Heart left ventricle (tissue), 16 donors: Measurements from ENCODE around the gene SLC25A11. TPM values are rescaled to one million over a fixed set of nuclear protein-coding genes. Genes with fewer than 3 reads are reported as not detected.
A peak's percentile ranks its signal among the peaks of the same experiment; 100 is the strongest.

ENCODE experiments used
- ATAC-seq, 4 donors: fragments of 200-7000 bp; cut with Tn5 transposase; one replicate each; pipeline ENCODE4 v1.9.1; 2020 to 2022; ENCODE audit warnings: moderate library complexity in 4 of 4, mild to moderate bottlenecking in 3 of 4, moderate number of reproducible peaks in 1 of 4
- DNase-seq, 5 donors: peaks; one replicate each; pipeline ENCODE4 v3.0.0-alpha.2; 2020
- H3K27ac ChIP-seq, 12 donors: fragments of 200-600 bp; sonication (generic) in 4 of 12; one replicate each; pipeline versions ENCODE4 v1.5.0 to v1.8.0; 2016 to 2022; ENCODE audit warnings: mild to moderate bottlenecking in 2 of 12
- H3K27me3 ChIP-seq, 9 donors: fragments of 200-600 bp; sonication (generic) in 2 of 9; one replicate each; pipeline versions ENCODE4 v1.5.1 to v1.8.0; 2016 to 2022; ENCODE audit warnings: mild to moderate bottlenecking in 3 of 9
- H3K36me3 ChIP-seq, 9 donors: fragments of 200-600 bp; sonication (generic) in 2 of 9; one replicate each; pipeline versions ENCODE4 v1.5.0 to v1.8.0; 2018 to 2022; ENCODE audit warnings: mild to moderate bottlenecking in 2 of 9
- H3K4me1 ChIP-seq, 12 donors: fragments of 200-600 bp; sonication (generic) in 4 of 12; one replicate each; pipeline versions ENCODE4 v1.5.0 to v1.8.0; 2016 to 2022; ENCODE audit warnings: mild to moderate bottlenecking in 3 of 12
- H3K4me3 ChIP-seq, 12 donors: fragments of 200-600 bp; sonication (generic) in 4 of 12; one replicate each; pipeline versions ENCODE4 v1.5.0 to v1.8.0; 2017 to 2022; ENCODE audit warnings: mild to moderate bottlenecking in 9 of 12, moderate library complexity in 4 of 12
- H3K9me3 ChIP-seq, 12 donors: fragments of 200-600 bp; sonication (generic) in 4 of 12; one replicate each; pipeline versions ENCODE4 v1.5.0 to v1.8.0; 2016 to 2022; ENCODE audit warnings: mild to moderate bottlenecking in 1 of 12
- POLR2A ChIP-seq, 2 donors: fragments of 450-650 bp; IDR thresholded peaks; one replicate each; pipeline ENCODE4 v1.6.1; 2017; ENCODE audit warnings: antibody characterized with exemption in 2 of 2, mild to moderate bottlenecking in 2 of 2, moderate library complexity in 2 of 2
- WGBS, 4 donors: extraction: QIAGEN DNeasy Blood & Tissue Kit in 2 of 4; methylation state at CpG; one replicate each; pipeline versions ENCODE4 v1.1.5 to v1.1.7; 2013 to 2018; 5-methylcytosine and 5-hydroxymethylcytosine counted together
- intact Hi-C, 10 donors: fragments of 100-400 bp; cut with DNase I; formaldehyde crosslinking; loops; one replicate each; pipeline versions ENCODE4 v1.11.1 to v1.14.2; 2022
- polyA plus RNA-seq, 2 donors: library from polyadenylated mRNA; stranded (reverse); fragments of 200-250 nt; gene quantifications; one replicate each; pipeline ENCODE4 v1.2.3, GENCODE V29; 2013
- total RNA-seq, 9 donors: library from RNA; depleted of rRNA in 2 of 9; stranded (reverse); fragments of >200 nt in 2 of 9; fragmentation: NEBNext Ultra II Directional in 3 of 9; extraction: Animal tissue kit (Norgen Biotek cat#: 25700) in 3 of 9; gene quantifications; one replicate each; pipeline versions ENCODE4 v1.1.0 to v1.2.4, GENCODE V29; 2016 to 2023
- TF ChIP-seq, protein P1 (sequence below), 12 donors: fragments of 200-600 bp; sonication (generic) in 4 of 12; IDR thresholded peaks; one replicate each; pipeline versions ENCODE4 v1.5.0 to v1.8.0; 2018 to 2022; ENCODE audit warnings: antibody characterized with exemption in 12 of 12, mild to moderate bottlenecking in 5 of 12
- donor health status: ischemic (EF 13 %, LVEDD 7.1; RV severe dilation, severe dysfunction).
- donor health status: healthy with polysubstance abuse.
- donor health status: DM: no; HTN: yes; CAD: no.
- donor health status: DM: no; HTN: no; CAD: no.
- donor health status: ischemic (EF 25% LVEDD 6.9; RV normal size, moderate dysfunction).
- donor health status: ischemic (EF 25% LVEDD 5.7; RV mildly dilated, moderate dysfunction).
- donor health status: healthy.
- donor health status: DM: yes; HTN: yes; CAD: no.
- donor health status: ischemic (EF 35%, LVEDD 5.7; RV mildly dilated, moderate dysfunction).
- donor health status: nonischemic (EF 11% LVEDD 7.7; RV severe dilation, severe dysfunction).
- donor health status: DM: yes; HTN: yes; CAD: no.
- donor health status: PGD.
- donor health status: ischemic (EF 29% LVEDD 5.4; RV normal size, mild dysfunction).
- donor health status: nonischemic (EF 23%, LVEDD 6.1; RV moderate dilation, normal function).

SLC25A11 gene
- total and polyA plus RNA-seq, 11 donors, result 136 to 282 (median 168) TPM

- intact Hi-C loops, result loop anchor here in 1 of 10 donors (5.0 kb wide), 1 partner anchor 41 kb away; the partner anchor contains the start of gene CAMTA2
- H3K27ac ChIP-seq, result peak overlapping the region in 11 of 12 donors; percentile 96 to 100 (median 99)
- 37 to 43% (median 39%) methylated on average over 16 of the region's 16 CpGs for WGBS, 4 donors
- H3K36me3 ChIP-seq, result peaks cover 0 to 55% (median 49%) of the 10 kb centered on the region in 9 donors
- no peaks in the 10 kb centered on the region for H3K9me3 ChIP-seq
- H3K4me3 ChIP-seq, result peak overlapping the region in 10 of 12 donors; percentile 76 to 100 (median 98)
- peak in 1 of 5 donors; percentile 16 for DNase-seq
- H3K27me3 ChIP-seq, result no peaks in the 10 kb centered on the region
- no peak for ATAC-seq
- no peak for TF ChIP-seq POLR2A (IDR thresholded peaks at IDR 0.05)
- TF ChIP-seq, protein P1, sequence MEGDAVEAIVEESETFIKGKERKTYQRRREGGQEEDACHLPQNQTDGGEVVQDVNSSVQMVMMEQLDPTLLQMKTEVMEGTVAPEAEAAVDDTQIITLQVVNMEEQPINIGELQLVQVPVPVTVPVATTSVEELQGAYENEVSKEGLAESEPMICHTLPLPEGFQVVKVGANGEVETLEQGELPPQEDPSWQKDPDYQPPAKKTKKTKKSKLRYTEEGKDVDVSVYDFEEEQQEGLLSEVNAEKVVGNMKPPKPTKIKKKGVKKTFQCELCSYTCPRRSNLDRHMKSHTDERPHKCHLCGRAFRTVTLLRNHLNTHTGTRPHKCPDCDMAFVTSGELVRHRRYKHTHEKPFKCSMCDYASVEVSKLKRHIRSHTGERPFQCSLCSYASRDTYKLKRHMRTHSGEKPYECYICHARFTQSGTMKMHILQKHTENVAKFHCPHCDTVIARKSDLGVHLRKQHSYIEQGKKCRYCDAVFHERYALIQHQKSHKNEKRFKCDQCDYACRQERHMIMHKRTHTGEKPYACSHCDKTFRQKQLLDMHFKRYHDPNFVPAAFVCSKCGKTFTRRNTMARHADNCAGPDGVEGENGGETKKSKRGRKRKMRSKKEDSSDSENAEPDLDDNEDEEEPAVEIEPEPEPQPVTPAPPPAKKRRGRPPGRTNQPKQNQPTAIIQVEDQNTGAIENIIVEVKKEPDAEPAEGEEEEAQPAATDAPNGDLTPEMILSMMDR (IDR thresholded peaks at IDR 0.05), result no peak
- H3K4me1 ChIP-seq, result peaks cover 14 to 75% (median 50%) of the 10 kb centered on the region in 12 donors
Observed at GRCh38 chr17:4946312-4946976, 6.6 kb upstream of the SLC25A11 start.

DNA sequence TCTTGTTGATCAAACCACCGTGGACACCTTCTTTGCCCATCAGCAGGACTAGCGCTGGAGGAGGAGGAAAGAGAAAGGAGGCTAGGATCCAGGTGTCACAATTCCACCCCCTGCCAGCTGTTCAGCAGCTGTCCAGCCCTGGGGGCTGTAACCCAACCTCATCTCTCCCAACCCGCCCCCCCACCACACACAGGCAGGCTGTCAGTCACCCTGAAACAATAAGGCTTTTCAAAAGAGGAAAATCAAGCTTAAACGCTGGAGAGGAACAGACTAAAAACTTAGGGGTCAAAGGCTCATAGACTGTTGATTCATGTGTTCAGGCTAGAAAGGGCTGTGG lies 6.1 kb upstream of the SLC25A11 start:
- WGBS, 4 donors, result 44 to 53% (median 48%) methylated on average over 4 of the region's 4 CpGs
- TF ChIP-seq, protein P1 (IDR thresholded peaks at IDR 0.05), result no peak
- TF ChIP-seq POLR2A (IDR thresholded peaks at IDR 0.05), result no peak
- Histone ChIP-seq H3K36me3 (peaks cover 0 to 56% (median 49%) of the 10 kb centered on the region in 9 donors), H3K27ac (peak overlapping the region in 6 of 12 donors; percentile 66 to 100 (median 99)), H3K27me3 (no peaks in the 10 kb centered on the region), H3K4me3 (peak overlapping the region in 8 of 12 donors; percentile 76 to 100 (median 98)), H3K4me1 (peaks cover 15 to 76% (median 54%) of the 10 kb centered on the region in 12 donors), H3K9me3 (no peaks in the 10 kb centered on the region)
- ATAC-seq, result no peak
- intact Hi-C loops, result loop anchor here in 1 of 10 donors (5.0 kb wide), 1 partner anchor 41 kb away; the partner anchor contains the start of gene CAMTA2
- DNase-seq, result no peak

DNA sequence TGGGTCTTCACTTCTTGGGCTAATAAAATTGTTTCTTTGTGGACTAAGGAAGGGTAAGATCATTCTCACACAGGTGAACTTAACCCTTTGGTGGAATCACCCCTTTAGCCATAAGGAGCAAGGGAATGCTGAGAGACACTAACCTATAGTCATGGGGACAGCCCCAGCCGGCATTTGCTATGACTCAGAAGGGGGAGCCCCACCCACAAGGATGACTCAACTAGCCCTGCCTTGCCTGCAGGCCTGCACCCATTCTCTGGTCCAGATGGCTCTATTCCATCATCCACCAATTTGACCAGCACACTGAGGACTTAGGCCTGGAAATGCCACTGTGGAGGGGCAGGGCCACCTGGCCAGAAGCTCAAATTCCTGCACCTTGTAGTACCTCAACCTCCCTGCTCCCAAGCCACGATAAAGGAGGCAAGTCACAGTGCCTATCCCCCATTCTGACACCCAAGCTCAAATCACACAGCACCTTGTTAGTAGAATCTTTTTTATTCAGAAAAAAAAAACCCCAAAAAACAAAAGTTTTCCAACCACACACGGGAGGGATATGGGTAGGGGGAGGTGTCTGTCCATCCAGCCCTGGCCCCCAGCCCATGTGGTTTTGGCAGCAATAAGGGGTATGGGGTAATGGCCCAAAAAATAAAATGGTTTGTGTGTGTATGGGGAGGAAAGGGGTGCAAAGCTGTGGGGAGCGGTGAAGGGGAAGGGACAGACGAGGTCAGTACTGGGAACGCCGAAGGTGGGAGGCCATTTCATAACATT lies 5.5 kb upstream of the SLC25A11 start:
- Histone ChIP-seq H3K27me3 (no peaks in the 10 kb centered on the region), H3K4me1 (peaks cover 15 to 75% (median 52%) of the 10 kb centered on the region in 12 donors), H3K36me3 (peaks cover 0 to 56% (median 49%) of the 10 kb centered on the region in 9 donors), H3K4me3 (peak overlapping the region in 5 of 12 donors; percentile 76 to 100 (median 99)), H3K9me3 (no peaks in the 10 kb centered on the region), H3K27ac (peak overlapping the region in 10 of 12 donors; percentile 6 to 100 (median 82))
- peak in 3 of 4 donors; percentile 31 to 45 (median 34) for ATAC-seq
- 46 to 55% (median 51%) methylated on average over 7 of the region's 7 CpGs for WGBS, 4 donors
- peak in 1 of 2 donors; percentile 35 for TF ChIP-seq POLR2A (IDR thresholded peaks at IDR 0.05)
- TF ChIP-seq, protein P1 (IDR thresholded peaks at IDR 0.05), result no peak
- DNase-seq, result peak; percentile 67 to 89 (median 76)
- intact Hi-C loops, result loop anchor here in 1 of 10 donors (5.0 kb wide), 1 partner anchor 42 kb away; the partner anchor contains the start of gene CAMTA2
